ENCODE measurements around the gene PDE4D. TPM values are rescaled to one million over a fixed set of nuclear protein-coding genes. Genes with fewer than 3 reads are reported as not detected.
"Not testable (repeated sequence)": the region's sequence is repeated elsewhere in the genome, so short reads cannot be mapped to it uniquely, and the experiment has no call there.

The PDE4D gene
- polyA plus RNA-seq, 4 donors = 19.4 to 35.9 (median 23.1) TPM

GRCh38 chr5:59007460-59008063 lies 886.0 kb downstream of the PDE4D start:
- peak in 1 of 4 donors; percentile 21 for DNase-seq (ENCODE audit: low read depth in 4 of 4, low spot score in 2 of 4)

- no peak for DNase-seq (ENCODE audit: low read depth in 4 of 4, low spot score in 2 of 4)
Observed at GRCh38 chr5:59005934-59006701, 887.4 kb downstream of the PDE4D start.

GRCh38 chr5:59003641-59004040 lies 889.9 kb downstream of the PDE4D start:
- no peak for DNase-seq (ENCODE audit: low read depth in 4 of 4, low spot score in 2 of 4)

GRCh38 chr5:59003124-59003523 lies 890.4 kb downstream of the PDE4D start:
- no peak for DNase-seq (ENCODE audit: low read depth in 4 of 4, low spot score in 2 of 4)

- DNase-seq (ENCODE audit: low read depth in 4 of 4, low spot score in 2 of 4) = no peak
Observed at GRCh38 chr5:59002162-59002825, 891.2 kb downstream of the PDE4D start.

- DNase-seq (ENCODE audit: low read depth in 4 of 4, low spot score in 2 of 4) = no peak
Observed at GRCh38 chr5:59001716-59002115, 891.8 kb downstream of the PDE4D start.

- DNase-seq (ENCODE audit: low read depth in 4 of 4, low spot score in 2 of 4) = no peak
Observed at GRCh38 chr5:59001154-59001553, 892.4 kb downstream of the PDE4D start.

- DNase-seq (ENCODE audit: low read depth in 4 of 4, low spot score in 2 of 4) = no peak
Observed at GRCh38 chr5:59000211-59000610, 893.3 kb downstream of the PDE4D start.

GRCh38 chr5:58999804-59000203 lies 893.7 kb downstream of the PDE4D start:
- no peak for DNase-seq (ENCODE audit: low read depth in 4 of 4, low spot score in 2 of 4)

GRCh38 chr5:58998544-58998943 lies 895.0 kb downstream of the PDE4D start:
- no peak for DNase-seq (ENCODE audit: low read depth in 4 of 4, low spot score in 2 of 4)

GRCh38 chr5:58995779-58996178 lies 897.7 kb downstream of the PDE4D start:
- DNase-seq (ENCODE audit: low read depth in 4 of 4, low spot score in 2 of 4) = not testable (repeated sequence)

- DNase-seq (ENCODE audit: low read depth in 4 of 4, low spot score in 2 of 4) = no peak
Observed at GRCh38 chr5:58993461-58993860, 900.1 kb downstream of the PDE4D start.

GRCh38 chr5:58988938-58989337 lies 904.6 kb downstream of the PDE4D start:
- no peak for DNase-seq (ENCODE audit: low read depth in 4 of 4, low spot score in 2 of 4)

GRCh38 chr5:58987193-58987592 lies 906.3 kb downstream of the PDE4D start:
- no peak for DNase-seq (ENCODE audit: low read depth in 4 of 4, low spot score in 2 of 4)

GRCh38 chr5:58986281-58986680 lies 907.2 kb downstream of the PDE4D start:
- DNase-seq (ENCODE audit: low read depth in 4 of 4, low spot score in 2 of 4) = no peak

- DNase-seq (ENCODE audit: low read depth in 4 of 4, low spot score in 2 of 4) = no peak
Observed at GRCh38 chr5:58985759-58986158, 907.8 kb downstream of the PDE4D start.

- DNase-seq (ENCODE audit: low read depth in 4 of 4, low spot score in 2 of 4) = no peak
Observed at GRCh38 chr5:58985311-58985710, 908.2 kb downstream of the PDE4D start.

GRCh38 chr5:58983526-58984452 lies 909.7 kb downstream of the PDE4D start:
- peak in 3 of 4 donors; percentile 15 to 45 (median 38) for DNase-seq (ENCODE audit: low read depth in 4 of 4, low spot score in 2 of 4)

GRCh38 chr5:58980890-58981289 lies 912.6 kb downstream of the PDE4D start:
- DNase-seq (ENCODE audit: low read depth in 4 of 4, low spot score in 2 of 4) = no peak

GRCh38 chr5:58979090-58979489 lies 914.4 kb downstream of the PDE4D start:
- DNase-seq (ENCODE audit: low read depth in 4 of 4, low spot score in 2 of 4) = no peak

GRCh38 chr5:58974601-58975000 lies 918.9 kb downstream of the PDE4D start:
- no peak for DNase-seq (ENCODE audit: low read depth in 4 of 4, low spot score in 2 of 4)

Measured in left renal cortex interstitium (tissue), 4 donors.